Calu3 (cell line): ENCODE data around the gene NAV2. TPM values are rescaled to one million over a fixed set of nuclear protein-coding genes. Genes with fewer than 3 reads are reported as not detected.
A peak's percentile ranks its signal among the peaks of the same experiment; 100 is the strongest.

Experiments
- BruUV-seq: library from RNA; stranded (reverse); fragments of 400-500 nt; replicated peaks from 2 replicates; lab custom pipeline; 2021; lab: Mats Ljungman, UMichigan
- CTCF ChIA-PET: fragments of 300-600 bp; sonication (Branson Sonifier 250); formaldehyde crosslinking; loops from one replicate; lab custom pipeline; 2022; ENCODE audit warnings: antibody characterized with exemption; lab: Charles Lee
- DNase-seq: peaks from one replicate; pipeline ENCODE4 v3.0.0; 2022
- H3K27ac Mint-ChIP-seq: one replicate; pipeline ENCODE4 v1.8.0; 2022; ENCODE audit warnings: mixed read lengths; ENCODE audit not compliant: unreplicated experiment
- H3K27me3 Mint-ChIP-seq: one replicate; pipeline ENCODE4 v1.8.0; 2022; ENCODE audit warnings: mixed read lengths; ENCODE audit not compliant: unreplicated experiment
- H3K36me3 Mint-ChIP-seq: one replicate; pipeline ENCODE4 v1.8.0; 2022; ENCODE audit warnings: mild to moderate bottlenecking, moderate library complexity, mixed read lengths; ENCODE audit not compliant: insufficient read depth, unreplicated experiment
- H3K4me1 Mint-ChIP-seq: one replicate; pipeline ENCODE4 v1.8.0; 2022; ENCODE audit warnings: mild to moderate bottlenecking, low read depth, mixed read lengths; ENCODE audit not compliant: unreplicated experiment
- H3K4me3 Mint-ChIP-seq: one replicate; pipeline ENCODE4 v1.8.0; 2022; ENCODE audit warnings: mild to moderate bottlenecking, low read depth, moderate library complexity, mixed read lengths; ENCODE audit not compliant: unreplicated experiment
- H3K9me3 Mint-ChIP-seq: one replicate; pipeline ENCODE4 v1.8.0; 2022; ENCODE audit warnings: low read depth, mixed read lengths; ENCODE audit not compliant: unreplicated experiment
- intact Hi-C: fragments of 100-400 bp; cut with micrococcal nuclease; formaldehyde crosslinking; loops from one replicate; pipeline ENCODE4 v1.10.0; 2022; ENCODE audit not compliant: unreplicated experiment
- total RNA-seq: library from RNA; stranded (reverse); gene quantifications from 2 replicates; pipeline ENCODE4 v1.2.3, GENCODE V29; 2022
- TF ChIP-seq, protein P1 (sequence below): fragments of 200-600 bp; IDR thresholded peaks from one replicate; pipeline ENCODE4 v1.8.0; 2022; ENCODE audit warnings: antibody characterized with exemption; ENCODE audit not compliant: unreplicated experiment

NAV2 gene
- total RNA-seq, 1 experiment from 2014 or later, result 21.4 TPM

DNA sequence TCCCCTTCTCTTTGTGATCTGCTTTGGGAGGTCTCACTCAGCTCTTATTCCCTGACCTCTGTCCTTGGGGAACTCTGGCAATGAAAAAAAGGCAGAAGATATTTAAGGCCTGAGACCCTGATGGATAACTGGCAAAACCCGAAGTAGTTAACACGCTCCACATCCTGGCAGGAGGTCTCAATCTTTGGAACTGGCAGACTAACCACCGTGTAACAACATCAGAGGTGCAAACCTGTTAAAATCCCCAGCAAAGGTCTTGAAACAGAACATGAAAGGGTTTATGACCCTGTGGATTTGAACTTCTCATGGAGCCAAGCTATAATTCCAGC lies 287.3 kb downstream of the NAV2 start:
- intact Hi-C loops, result no loop called here
- Mint-ChIP-seq H3K9me3 (no peaks in the 10 kb centered on the region), H3K36me3 (peaks cover 18% of the 10 kb centered on the region), H3K27me3 (no peaks in the 10 kb centered on the region), H3K4me3 (no peak overlapping the region), H3K27ac (peak overlapping the region; percentile 57), H3K4me1 (peaks cover 67% of the 10 kb centered on the region)
- CTCF ChIA-PET, result interaction anchor here (0.5 to 1.8 kb wide), 5 partner anchors 7 to 113 kb away, joined by 3 to 6 read pairs (median 3); no protein-coding TSS in a partner anchor
- TF ChIP-seq, protein P1, sequence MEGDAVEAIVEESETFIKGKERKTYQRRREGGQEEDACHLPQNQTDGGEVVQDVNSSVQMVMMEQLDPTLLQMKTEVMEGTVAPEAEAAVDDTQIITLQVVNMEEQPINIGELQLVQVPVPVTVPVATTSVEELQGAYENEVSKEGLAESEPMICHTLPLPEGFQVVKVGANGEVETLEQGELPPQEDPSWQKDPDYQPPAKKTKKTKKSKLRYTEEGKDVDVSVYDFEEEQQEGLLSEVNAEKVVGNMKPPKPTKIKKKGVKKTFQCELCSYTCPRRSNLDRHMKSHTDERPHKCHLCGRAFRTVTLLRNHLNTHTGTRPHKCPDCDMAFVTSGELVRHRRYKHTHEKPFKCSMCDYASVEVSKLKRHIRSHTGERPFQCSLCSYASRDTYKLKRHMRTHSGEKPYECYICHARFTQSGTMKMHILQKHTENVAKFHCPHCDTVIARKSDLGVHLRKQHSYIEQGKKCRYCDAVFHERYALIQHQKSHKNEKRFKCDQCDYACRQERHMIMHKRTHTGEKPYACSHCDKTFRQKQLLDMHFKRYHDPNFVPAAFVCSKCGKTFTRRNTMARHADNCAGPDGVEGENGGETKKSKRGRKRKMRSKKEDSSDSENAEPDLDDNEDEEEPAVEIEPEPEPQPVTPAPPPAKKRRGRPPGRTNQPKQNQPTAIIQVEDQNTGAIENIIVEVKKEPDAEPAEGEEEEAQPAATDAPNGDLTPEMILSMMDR, result no peak
- BruUV-seq, result no TSS peak
- DNase-seq, result no peak

DNA sequence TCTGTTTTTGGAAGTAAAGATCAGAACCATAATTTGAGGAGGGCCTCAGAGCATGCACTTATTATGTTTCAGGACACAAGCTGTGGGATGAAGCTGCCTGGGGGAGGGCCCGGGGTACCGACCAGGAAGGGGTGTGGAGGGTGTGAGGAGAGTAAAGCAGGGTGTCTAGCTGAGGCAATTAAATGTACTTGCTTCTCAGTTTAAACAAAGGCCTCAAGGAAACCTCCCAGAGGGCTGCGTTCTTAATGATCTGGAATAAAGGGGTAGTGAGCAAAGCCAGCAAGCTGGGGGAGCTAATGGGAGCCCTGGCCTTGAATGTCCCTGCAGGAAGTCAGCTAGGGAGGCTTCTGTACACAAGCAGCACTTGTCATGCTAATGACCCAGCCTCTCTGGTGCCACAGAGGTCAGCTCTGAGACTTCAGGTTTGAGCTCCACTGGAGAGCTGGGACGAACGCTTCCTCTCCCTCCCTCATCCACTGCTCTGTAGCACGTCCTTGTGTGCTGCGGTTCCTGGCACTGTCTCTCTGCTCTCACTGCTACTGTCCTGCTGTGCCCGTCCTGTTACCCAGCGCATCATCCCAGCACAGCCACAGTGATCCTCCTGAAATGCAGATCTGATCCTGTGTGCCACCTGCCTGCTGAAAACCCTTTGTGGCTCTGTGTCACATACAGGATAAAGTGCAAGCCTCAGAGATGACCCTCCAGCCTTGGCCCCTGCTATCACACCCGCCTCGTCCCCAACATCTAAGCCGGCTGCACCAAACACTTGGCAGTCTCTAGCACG lies 287.9 kb downstream of the NAV2 start:
- H3K27ac Mint-ChIP-seq, result peak overlapping the region; percentile 86
- H3K9me3 Mint-ChIP-seq, result no peaks in the 10 kb centered on the region
- no peak overlapping the region for H3K4me3 Mint-ChIP-seq
- intact Hi-C loops, result no loop called here
- CTCF ChIA-PET, result interaction anchor here (0.5 to 1.8 kb wide), 5 partner anchors 8 to 112 kb away, joined by 3 to 6 read pairs (median 3); no protein-coding TSS in a partner anchor
- DNase-seq, result peak; percentile 38
- peaks cover 62% of the 10 kb centered on the region for H3K4me1 Mint-ChIP-seq
- H3K36me3 Mint-ChIP-seq, result peaks cover 13% of the 10 kb centered on the region
- TF ChIP-seq, protein P1, result no peak
- no peaks in the 10 kb centered on the region for H3K27me3 Mint-ChIP-seq
- BruUV-seq, result no TSS peak

DNA sequence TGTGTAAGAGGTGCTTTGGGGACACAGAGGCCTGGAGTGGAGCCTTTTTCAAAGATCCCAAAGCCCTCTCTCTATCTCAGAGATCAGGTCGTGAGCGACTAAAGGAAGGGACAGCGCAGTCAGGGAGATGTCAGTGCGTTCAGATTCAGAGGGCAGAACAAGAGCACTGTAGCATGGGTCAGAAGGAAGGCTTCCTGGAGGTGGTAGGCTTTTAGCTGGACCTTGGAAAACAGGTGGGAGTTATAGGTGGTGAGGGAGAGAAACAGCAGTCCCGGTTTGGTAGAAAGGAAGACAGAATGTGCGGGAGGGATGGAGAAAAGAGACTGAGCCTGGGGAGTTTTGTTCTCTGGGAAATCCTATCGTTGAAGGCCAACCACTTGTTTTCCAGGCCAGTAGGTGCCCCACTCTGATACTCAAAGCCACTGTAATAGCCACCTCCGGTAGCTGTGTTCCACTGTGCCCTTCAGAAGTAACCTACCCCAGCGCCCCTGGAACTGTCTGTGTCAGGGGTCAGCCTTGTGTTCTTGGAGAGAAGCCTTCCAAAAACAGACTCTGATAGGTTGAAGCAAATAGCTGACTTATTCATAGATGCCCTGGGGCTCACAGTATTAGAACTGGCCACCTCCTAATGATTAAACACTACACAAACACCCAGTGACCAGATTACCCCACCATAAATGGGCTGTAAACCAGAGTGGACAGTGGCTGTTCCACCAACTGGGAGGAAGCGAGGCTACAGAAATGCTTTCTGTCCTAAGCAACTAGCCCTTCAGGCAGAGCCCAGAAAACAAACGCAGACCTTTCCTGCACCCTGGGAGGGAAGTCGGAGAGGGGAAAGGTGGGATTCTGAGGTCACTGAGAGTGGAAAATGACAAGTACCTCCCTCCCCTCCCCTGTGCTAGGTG lies 289.9 kb downstream of the NAV2 start:
- DNase-seq, result peak; percentile 71
- intact Hi-C loops, result loop anchor here (1.0 to 2.0 kb wide), 3 partner anchors 9 to 110 kb away; no protein-coding TSS in a partner anchor
- Mint-ChIP-seq H3K27ac (peak overlapping the region; percentile 86), H3K27me3 (no peaks in the 10 kb centered on the region), H3K9me3 (no peaks in the 10 kb centered on the region), H3K36me3 (peaks cover 13% of the 10 kb centered on the region), H3K4me1 (peaks cover 54% of the 10 kb centered on the region), H3K4me3 (peak overlapping the region; percentile 38)
- TF ChIP-seq, protein P1, result no peak
- CTCF ChIA-PET, result interaction anchor here (0.6 to 1.2 kb wide), 7 partner anchors 10 to 1323 kb away, joined by 3 to 4 read pairs (median 4); no protein-coding TSS in a partner anchor
- no TSS peak for BruUV-seq

DNA sequence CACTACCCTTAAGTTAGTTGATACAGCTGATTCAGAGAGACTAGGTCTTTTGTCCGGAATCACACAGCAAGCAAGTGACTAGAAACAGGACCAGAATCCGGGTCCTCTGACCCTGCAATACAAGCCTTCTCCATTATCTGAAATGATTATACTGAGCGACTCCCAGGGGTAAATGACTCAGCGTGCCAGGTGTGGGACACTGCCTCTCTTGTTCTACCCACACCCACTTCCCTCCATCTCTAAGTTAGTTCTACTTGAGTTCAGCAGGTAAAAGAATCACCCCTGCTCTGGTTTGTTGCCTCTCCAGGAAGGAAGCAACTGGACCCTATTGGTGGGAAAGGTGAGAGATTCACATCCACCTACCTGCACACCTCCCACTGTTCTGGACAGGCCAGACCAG lies 290.7 kb downstream of the NAV2 start:
- BruUV-seq, result TSS peak; percentile 78
- CTCF ChIA-PET, result interaction anchor here (0.6 to 1.2 kb wide), 7 partner anchors 11 to 1323 kb away, joined by 3 to 4 read pairs (median 4); no protein-coding TSS in a partner anchor
- TF ChIP-seq, protein P1, result no peak
- peak; percentile 71 for DNase-seq
- intact Hi-C loops, result loop anchor here (1.0 to 2.0 kb wide), 3 partner anchors 8 to 109 kb away; no protein-coding TSS in a partner anchor
- no peaks in the 10 kb centered on the region for H3K9me3 Mint-ChIP-seq
- H3K27me3 Mint-ChIP-seq, result no peaks in the 10 kb centered on the region
- H3K36me3 Mint-ChIP-seq, result peaks cover 13% of the 10 kb centered on the region
- peak overlapping the region; percentile 38 for H3K4me3 Mint-ChIP-seq
- peak overlapping the region; percentile 86 for H3K27ac Mint-ChIP-seq
- H3K4me1 Mint-ChIP-seq, result peaks cover 54% of the 10 kb centered on the region
